Mammary epithelial cell (primary cell): ENCODE measurements around the gene SPARC.

Source experiments
- EZH2 ChIP-seq: IDR thresholded peaks from 2 replicates; pipeline ENCODE4 v1.6.1; 2012; ENCODE audit warnings: low read length, inconsistent platforms, borderline replicate concordance
- TF ChIP-seq, protein P1 (sequence below), 2 donors: IDR thresholded peaks in 1 of 2; conservative IDR thresholded peaks in 1 of 2; 2 replicates each; pipeline ENCODE4 v1.5.1; 2011 to 2012; ENCODE audit warnings: inconsistent platforms in 2 of 2, low read length in 2 of 2, mild to moderate bottlenecking in 2 of 2, control low read depth in 1 of 2, low read depth in 1 of 2; ENCODE audit not compliant: insufficient read depth in 1 of 2; ENCODE audit errors: extremely low read depth in 1 of 2

DNA sequence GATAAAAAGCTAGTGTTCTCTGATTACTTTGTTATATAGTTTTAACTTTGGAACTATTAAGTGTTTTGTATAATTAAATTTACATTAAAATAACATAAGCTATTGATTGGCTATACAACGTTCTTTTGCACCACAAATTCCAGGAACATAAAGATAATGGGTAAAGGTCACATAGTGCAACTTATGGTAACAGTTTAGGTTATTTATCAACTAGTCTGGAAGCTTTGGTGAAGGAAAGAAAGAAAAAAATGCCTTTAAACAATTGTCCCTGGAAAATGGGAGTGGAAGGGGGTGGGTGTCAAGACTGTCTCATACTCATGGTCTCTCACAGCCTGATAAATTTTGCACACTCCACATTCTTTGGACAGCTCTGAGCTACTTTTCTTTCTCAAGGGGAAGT lies 17.1 kb upstream of the SPARC start:
- TF ChIP-seq, protein P1, sequence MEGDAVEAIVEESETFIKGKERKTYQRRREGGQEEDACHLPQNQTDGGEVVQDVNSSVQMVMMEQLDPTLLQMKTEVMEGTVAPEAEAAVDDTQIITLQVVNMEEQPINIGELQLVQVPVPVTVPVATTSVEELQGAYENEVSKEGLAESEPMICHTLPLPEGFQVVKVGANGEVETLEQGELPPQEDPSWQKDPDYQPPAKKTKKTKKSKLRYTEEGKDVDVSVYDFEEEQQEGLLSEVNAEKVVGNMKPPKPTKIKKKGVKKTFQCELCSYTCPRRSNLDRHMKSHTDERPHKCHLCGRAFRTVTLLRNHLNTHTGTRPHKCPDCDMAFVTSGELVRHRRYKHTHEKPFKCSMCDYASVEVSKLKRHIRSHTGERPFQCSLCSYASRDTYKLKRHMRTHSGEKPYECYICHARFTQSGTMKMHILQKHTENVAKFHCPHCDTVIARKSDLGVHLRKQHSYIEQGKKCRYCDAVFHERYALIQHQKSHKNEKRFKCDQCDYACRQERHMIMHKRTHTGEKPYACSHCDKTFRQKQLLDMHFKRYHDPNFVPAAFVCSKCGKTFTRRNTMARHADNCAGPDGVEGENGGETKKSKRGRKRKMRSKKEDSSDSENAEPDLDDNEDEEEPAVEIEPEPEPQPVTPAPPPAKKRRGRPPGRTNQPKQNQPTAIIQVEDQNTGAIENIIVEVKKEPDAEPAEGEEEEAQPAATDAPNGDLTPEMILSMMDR (conservative IDR thresholded peaks at IDR 0.05 in 1 of 2, IDR thresholded peaks at IDR 0.05 in 1 of 2; ENCODE audit: extremely low read depth in 1 of 2, insufficient read depth in 1 of 2, low read depth in 1 of 2, low read length in 2 of 2), result no peak
- no peak for TF ChIP-seq EZH2
